Pulmonary artery endothelial cell (primary cell): ENCODE data around the gene SLC6A12. TPM values are rescaled to one million over a fixed set of nuclear protein-coding genes. Genes with fewer than 3 reads are reported as not detected.
"Not testable (repeated sequence)": the region's sequence is repeated elsewhere in the genome, so short reads cannot be mapped to it uniquely, and the experiment has no call there.

Source experiments
- DNase-seq: peaks from one replicate; pipeline ENCODE4 v3.0.0-alpha.2; 2011; ENCODE audit warnings: low read depth, low spot score
- total RNA-seq: library from RNA; depleted of rRNA; stranded (reverse); fragments of >200 nt; gene quantifications from 2 replicates; pipeline ENCODE4 v1.2.3, GENCODE V29; 2014

SLC6A12 gene
- total RNA-seq, 1 donor from 2014 or later, result not detected

DNA sequence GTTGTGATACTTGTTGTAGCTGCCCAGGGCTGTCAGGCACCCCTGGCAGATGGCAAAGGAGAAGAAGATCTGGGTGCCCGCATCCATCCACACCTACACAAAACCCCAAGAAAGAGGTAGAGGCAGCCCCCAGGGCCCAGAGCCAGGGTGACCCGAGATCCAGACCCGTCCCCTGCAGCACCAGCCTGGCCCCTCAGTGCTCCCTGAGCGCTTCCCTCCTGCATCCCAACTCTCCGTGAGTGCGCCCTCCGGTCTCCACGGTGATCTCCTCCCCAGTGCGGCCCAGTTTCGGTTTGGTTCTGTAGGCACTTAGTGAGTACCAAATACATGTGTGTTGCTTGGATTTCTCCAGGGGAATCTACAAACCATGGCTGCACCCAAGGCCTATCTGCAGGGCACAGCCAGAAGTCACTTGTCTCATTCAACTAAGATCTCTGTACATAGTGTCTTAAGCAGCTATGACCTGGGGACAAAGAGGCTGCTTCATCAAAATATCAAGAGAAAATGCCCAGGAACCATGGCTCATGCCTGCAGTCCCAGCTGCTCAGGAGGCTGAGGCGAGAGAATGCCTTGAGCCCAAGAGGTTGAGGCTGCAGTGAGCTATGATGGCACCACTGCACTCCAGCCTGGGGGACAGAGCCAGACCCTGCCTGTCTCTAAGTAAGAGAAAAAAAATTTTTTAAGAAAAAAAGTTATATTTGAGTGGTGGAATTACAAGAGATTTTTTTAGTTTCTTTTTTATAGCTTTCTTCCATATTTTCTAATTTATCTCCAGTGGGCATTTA, 15.9 kb downstream of the SLC6A12 start:
- DNase-seq, result no peak

DNA sequence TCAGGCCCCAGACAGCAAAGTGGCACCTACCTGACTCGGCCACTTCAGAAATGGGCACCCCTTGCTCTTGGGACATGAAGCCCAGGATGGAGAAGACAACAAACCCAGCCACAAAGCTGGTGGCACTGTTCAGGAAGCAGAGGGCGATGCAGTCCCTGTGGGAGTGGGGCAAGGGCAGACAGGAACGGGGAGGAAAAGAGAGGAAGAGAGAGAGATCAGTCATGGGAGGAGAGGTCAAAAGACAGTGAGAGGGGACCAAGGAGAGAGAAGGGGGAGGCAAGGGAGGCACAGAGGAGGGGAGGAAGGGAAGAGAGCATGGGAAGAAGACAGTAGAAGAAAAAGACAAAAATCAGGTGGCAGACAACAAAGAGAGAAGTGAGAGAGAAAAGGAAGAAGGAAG, 16.6 kb downstream of the SLC6A12 start:
- DNase-seq, result no peak

DNA sequence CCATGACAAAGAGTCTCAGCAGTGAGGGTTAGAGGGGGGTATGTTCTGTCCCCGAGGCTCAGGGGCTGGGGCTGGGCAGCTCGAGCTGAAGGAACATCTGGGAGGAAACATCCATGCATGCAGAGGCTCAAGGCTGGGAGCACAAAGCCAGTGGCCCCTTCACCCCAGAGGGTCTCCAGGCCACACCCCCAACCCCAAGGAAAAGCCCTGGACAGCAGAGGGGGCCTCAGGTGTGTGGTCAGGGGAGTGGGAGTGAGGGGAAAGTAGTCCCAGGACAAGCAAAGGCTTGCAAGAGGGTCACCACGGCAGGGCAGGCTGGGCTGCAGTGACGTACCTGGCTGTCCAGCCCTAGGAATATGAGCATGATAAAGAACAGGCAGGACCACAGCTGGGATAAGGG, 17.5 kb downstream of the SLC6A12 start:
- DNase-seq, result no peak

DNA sequence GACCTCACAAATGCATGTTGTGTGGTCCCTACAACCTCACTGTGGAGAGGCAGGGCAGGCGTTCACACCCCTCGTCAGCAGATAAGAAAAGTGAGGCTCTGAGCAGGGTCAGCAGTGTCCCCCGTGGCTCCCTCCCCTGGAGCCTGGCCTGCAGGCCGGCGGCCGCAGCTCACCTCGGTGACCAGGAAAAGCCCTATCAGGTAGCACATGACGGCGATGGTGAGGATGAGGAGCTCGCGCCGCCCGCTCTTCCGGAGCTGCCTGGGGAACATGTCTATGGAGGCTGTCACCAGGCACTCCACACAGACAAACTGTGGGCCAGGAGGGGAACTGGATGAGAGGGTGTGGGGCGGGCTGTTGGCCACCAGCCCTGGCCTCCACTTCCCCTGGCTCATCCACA, 18.0 kb downstream of the SLC6A12 start:
- DNase-seq, result no peak

DNA sequence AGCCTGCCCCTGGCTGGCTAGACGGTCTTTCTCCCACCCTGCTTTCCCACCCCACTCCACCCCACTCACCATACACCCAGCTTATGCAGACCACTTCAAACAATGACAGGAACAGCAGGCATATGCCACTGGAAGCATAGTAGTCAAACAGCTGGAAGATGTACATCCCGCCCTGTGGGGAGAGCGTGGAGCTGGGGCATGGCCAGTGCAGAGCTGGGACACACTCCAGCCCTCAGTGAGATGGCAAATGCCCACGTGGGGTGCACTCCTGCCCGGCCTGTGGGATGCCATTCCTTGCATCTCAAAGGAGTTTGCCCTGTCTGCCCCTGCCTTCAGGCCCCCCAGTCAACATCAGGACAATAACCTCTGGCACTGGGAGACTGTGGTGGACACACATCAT, 18.8 kb downstream of the SLC6A12 start:
- no peak for DNase-seq

DNA sequence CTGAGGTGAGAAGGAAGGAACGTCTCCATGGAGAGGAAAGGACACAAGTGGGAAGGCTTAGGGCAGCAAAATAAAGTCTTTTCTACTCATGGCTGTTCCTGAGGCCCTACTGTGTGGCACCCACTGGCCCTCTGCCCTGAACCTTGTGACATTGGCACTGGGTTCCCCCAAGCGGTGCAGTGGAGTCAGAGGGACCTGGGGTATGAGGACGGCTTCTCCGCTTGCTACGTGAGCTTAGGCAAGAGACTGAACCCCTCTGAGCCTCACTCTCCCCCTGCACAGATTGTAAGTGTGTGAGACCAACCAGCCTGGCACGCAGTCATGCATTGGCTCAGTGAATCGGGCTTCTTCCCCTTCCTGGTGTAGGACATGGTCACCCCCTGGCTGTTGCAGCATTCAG, 19.7 kb downstream of the SLC6A12 start:
- DNase-seq, result no peak

DNA sequence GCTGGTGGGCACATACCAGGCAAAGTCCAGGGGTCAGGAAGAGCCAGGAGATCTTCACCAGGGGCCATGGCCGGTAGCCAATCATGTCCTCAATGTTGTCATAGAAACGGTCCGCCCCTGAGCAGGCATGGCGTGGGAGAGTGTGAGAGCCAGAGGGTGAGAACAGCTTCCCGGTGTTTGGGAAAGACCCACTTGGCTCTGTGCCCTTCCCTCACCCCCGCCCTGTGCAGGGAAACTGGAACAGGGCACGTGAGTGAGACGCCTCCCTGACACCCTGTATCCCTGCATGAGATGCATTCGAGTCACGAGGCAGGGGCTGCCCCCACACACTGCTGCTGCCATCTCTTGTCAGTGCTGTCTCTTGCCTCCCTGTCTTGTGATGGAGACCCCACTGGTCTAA, 20.7 kb downstream of the SLC6A12 start:
- DNase-seq, result no peak

DNA sequence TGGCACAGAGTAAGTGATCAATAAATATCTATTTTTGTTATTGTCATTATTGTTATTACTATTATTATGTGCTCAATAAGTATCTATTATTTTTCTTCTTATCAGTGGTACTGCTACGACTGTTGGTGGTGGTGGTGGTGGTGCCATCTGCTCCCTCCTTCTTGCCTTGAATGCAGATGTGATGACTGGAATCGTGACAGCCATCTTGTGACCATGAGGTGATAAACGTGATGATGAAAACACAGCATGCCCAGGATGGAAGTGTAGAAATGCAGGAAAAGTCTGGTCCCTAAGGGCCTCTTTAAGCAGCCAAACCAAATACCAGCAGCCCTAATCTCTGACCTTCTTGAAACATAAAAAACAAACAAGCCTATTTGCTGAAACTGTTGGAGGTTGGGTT, 22.4 kb downstream of the SLC6A12 start:
- DNase-seq, result no peak

DNA sequence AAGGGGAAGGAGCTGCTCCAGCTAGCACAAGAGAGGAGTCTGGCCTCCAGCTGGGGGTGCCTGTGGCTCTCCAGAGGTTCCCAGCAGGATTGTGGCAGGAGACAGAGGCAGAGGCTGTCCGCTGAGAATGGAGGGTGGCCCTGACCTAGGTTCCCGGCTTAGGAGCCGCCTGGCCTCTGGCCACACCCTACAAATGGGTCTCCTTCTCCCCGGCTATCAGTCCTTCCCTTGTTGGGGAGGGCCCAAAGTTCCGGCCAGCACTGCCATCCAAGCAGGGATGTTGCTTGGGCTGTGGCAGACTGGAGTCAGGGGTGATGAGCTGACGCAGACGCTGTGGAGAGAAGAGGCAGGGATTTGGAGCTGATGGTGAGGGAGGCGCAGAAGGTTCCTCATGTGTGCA, 23.1 kb downstream of the SLC6A12 start:
- DNase-seq, result no peak

DNA sequence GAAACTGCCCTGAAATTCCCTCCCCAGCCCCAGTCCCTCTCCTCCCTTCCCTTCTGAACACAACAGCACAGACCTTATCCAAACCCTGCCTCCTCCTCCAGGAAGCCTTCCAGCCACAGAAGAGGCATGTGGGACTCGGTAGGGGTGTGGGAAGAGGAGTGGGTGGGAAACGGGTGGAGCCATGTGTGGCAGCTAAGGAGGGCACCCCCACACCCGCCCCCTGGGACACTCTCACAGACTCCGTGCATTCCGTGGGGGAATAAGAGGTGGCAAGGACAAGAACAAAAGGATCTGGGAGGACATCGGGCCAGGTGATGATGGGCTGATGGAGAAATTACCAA, 24.4 kb downstream of the SLC6A12 start:
- DNase-seq, result no peak

DNA sequence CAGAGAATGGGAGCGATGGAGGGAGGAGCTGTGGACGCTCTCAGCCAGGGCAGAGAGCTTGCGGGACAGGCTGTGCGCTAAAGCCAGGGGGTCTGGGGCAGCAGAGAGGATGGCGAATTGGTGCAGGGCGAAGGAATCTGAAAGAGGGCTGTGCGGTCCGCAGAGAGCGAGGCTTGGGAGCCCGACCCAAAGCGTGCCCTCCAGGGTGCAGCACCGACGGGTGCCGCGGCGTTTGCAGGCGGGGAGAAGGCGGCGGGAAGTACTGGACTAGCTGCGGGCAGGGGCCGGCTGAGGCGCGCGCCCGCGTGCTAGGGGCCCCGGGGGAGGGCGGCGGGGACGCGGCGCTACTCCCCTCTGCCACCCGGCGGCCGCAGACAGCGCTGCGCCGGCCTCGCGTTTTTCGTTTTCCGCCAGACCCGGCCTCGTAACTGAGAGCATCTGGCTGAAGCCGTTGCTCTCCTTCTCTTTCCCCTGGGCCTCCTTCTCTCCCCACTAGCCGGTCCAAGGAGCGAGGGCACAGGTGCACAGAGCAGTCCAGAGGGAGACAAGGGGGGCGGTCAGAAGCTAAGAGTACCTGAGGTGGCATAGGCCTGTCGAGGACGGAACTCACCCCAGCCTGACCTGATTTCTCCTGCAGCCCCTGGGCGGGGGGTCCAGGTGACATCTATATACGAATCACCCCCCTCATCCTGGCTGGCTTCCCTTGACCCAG, 24.9 kb downstream of the SLC6A12 start:
- no peak for DNase-seq

DNA sequence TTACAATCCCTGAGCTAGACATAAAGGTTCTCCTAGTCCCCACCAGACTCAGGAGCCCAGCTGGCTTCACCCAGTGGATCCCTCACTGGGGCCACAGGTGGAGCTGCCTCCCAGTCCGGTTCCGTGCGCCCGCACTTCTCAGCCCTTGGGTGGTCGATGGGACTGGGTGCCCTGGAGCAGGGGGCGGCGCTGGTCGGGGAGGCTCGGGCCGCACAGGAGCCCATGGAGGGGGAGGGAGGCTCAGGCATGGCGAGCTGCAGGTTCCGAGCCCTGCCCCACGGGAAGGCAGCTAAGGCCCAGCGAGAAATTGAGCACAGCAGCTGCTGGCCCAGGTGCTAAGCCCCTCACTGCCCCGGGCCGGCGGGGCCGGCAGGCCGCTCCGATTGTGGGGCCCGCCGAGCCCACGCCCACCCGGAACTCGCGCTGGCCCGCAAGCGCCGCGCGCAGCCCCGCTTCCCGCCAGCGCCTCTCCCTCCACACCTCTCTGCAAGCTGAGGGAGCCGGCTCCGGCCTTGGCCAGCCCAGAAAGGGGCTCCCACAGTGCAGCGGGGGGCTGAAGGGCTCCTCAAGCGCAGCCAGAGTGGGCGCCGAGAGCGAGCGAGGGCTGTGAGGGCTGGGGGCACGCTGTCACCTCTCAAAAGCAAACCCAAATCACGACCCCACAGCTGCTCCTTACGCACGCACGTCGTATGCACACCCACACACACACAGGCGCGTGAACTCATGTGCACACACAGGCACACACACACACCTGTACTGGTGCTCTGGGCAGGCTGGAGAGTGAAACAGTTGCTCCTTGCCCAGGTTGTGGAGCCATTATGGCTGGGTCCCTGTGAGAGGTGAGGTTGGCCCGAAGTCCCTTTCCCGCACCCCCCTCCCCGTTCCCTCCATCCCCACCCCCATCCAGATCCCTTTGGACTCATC, 25.7 kb downstream of the SLC6A12 start:
- not testable (repeated sequence) for DNase-seq

DNA sequence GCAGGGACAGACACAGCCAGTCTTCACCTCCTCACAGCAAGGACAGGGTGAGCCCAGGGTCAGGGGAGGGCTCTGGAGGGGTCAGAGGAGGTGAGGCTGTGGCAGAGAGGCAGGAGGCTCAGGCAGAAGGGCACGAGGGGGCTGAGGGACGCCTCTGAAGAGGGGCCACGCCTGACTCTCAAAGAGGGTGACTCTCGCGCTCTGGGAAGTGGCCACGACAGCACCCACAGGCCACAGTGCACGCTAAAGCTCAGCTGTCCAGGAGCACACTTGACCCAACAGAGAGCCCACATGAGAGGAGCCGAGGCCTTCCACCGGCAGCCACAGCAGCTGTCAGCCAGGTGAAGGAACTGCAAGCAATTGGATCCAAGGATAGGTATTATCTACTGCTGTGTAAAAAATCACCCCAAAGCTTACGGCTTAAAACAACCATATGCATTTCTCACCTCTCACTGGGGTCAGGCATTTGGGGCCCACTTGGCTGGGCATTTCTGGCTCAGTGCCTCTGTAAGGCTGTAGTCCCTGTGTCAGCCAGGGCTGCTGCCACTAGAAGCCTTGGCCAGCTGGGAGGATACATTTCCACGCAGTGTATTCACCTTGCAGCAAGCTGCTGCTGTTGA, 27.8 kb downstream of the SLC6A12 start:
- DNase-seq, result no peak

DNA sequence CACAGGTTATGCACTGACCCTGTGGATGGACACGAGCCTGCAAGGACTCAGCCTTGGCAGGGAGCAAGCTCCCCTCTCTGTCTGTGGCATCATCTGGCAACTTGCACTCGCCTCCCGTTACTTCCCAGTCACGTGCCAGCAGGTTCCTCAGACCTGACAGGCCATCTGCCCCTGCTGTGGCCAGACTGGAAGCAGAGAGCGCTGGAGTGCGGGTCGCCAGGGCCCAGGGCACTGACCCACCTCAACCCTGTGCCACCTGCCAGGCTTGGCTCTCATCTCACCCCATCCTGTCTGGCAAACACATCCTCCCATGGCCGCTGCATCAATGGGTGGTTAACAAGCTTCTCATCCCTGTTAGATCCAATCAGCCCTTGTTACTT, 28.4 kb downstream of the SLC6A12 start:
- DNase-seq, result no peak

DNA sequence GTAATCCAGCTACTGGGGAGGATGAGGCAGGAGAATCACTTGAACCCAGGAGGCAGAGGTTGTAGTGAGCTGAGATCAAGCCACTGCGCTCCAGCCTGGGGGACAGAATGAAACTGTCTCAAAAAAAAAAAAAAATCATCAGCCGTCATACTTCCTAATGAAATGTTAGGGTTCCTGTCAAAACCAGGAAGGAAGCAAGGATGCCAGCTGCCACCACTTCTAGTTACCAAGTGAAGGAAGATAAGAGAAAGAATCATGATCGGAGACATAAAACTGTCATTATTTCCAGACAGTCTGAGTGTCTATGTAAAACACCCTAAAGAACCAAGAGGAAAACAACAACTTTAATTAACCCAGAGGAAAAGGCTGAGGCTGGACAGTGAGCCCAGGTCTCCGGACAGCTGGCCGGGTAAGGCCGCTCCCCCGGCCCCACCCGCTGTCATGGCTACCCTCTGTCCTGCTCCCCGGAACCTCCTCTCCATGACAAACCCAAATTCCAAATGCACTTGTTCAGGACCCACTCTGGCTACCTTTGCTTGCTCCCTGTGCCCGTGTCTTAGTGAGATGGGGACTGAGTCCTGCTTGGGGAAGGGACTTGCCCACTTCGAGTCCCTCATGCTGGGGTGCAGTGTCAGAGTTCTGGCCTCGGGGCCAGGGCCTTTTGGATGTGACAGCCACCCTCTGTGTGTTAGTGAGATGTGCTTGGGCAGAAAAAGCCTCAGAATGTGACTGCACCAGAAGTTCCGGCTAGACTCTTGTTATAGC, 29.0 kb downstream of the SLC6A12 start:
- DNase-seq, result no peak

DNA sequence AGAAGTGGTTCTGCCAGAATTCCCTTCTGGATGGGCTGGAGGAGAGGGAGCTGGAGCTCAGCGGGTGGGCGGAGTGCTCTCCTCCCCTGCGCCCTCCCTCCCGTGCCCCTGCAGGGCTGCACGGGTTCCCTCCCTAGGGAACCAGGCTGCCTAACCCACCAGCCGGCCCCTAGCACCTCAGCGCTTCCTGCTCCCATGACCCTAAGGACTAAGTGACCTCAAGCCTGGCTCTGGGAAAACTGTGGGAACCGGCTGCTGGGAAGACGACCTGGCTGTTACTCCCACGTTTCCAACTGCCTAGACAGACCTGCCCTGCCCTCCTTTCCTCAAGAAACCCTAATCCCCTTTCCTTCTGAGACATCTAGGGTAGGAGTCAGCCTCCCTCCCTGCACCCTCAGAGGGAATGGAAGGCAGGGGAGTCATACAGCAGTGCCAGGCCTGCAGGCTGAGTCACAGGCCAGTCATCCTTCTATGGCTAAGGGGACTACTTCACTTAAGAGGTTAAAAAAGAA, 31.5 kb downstream of the SLC6A12 start:
- DNase-seq, result no peak

DNA sequence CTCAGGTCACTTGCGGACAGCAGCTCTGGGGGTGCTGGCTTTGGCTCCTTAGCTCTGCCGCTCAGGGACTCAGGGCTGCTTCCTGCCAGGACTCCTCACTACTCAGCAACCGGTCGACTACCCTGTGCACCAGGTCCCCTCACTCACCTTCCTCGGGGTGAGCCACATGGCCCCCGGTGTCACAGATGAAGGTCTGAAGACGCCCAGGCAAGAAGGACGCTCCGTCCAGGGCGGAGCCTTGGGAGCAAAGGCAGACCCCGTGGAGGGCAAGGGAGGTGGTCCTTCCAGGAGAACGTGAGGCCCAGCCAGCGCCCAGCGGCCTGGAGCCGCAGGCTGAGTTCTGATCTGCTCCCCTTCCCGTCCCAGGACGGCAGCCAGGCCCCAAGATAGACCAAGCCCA, 32.0 kb downstream of the SLC6A12 start:
- no peak for DNase-seq

DNA sequence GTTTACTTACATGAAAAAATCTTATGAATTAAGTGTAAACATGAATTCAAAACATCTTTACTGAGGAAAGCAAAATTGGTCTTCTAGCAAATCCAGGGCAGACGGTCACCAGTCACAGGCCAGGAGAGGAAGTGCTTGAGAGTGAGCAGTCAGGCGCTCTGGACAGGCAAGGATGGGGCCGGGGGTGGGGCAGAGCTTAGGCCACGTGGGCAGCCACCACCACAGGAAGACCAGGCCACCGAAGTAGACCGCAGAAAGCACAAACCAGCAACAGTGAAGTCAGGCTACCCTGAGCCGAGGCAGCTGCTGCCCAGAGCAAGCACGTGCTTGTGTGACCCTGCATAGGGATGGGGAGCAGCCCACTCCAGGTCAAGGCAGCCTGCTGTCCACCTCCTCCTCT, 33.5 kb downstream of the SLC6A12 start:
- DNase-seq, result no peak

DNA sequence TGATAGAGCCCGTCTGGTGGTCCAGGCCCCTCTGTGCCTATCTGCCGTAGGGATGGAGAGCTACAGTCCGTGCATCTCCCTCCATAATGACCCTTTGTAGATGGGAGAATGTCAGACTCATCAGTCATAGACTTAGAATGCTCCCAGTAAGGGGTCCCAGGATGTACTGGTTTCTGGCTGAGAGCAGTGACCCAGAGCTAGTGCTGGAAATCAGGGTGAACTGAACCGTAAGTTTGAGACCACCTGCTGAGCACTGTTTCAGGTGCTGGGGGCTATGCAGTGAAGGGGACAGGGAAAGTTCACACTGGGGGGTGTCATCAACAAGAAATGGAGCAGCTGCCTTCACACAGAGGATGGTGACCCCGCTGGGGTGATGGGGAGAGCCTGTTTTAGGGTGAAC, 34.1 kb downstream of the SLC6A12 start:
- DNase-seq, result no peak

DNA sequence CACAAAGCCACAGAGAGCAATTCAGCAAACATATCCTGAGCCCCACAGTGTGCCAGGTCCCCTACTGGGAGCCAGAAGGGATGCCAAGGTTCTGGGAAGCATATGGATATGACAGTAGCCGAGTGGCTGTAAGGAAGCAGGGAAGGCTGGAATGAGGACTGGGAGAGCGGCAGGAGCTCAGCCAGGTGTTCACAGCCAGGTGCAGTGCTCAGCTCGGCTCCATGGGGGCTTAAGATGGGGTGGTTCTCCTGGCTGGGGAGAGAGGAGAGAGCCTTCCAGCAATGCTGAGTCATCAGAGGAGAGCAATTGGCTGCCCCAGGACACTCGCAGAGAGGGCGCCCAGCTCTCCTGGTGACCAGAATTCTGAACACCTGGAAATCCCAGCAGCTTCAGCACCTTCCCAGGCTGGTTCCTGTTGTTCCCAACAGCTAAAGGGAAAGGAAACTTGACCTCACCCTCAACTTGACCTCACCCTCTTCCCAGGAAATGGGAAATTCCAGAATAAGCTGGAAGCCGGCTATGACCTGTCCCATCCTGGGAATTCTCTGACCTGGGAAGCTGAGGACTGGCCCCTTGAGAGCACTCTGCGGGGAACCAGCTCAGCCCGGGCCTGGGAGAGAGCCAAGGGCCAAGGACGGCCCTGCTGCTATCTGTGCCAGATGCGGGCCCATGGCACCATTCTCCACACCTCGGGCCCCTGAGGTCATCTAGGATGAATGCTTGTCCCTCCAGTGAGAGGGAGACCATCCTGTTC, 34.6 kb downstream of the SLC6A12 start:
- no peak for DNase-seq
